ACHN (cell line): ENCODE results near the gene RASL11B.
A peak's percentile ranks its signal among the peaks of the same experiment; 100 is the strongest.

Experiments used
- DNase-seq: peaks from one replicate; pipeline ENCODE4 v3.0.0-alpha.2; 2015
- in situ Hi-C: cut with HindIII; loops from 2 replicates; pipeline ENCODE4 v1.10.0; 2017; ENCODE audit warnings: low sequenced_read_pairs, low pct_ligation_motif_present, low pct_unique_long_range_greater_than_20kb

RASL11B gene

DNA sequence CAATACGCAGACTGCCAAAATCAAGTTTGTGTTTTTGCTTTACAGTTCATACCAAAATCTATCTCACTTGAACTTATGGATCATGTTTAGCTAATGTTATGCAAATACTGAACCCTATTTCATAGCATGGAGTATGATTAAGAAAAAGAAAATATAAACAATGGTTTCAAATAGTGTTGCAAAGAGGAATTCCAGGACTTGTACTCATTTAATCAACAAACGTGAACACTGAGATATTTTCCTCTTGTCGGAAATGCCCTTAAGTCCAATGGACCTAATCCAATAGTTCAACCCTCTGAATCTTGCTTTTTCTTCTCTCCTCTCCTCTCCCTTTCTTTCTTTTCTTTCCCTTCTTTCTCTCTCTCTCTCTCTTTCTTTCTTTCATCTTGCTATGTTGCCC is 30.8 kb downstream of the RASL11B start:
- no peak for DNase-seq
- in situ Hi-C loops: no loop called here

DNA sequence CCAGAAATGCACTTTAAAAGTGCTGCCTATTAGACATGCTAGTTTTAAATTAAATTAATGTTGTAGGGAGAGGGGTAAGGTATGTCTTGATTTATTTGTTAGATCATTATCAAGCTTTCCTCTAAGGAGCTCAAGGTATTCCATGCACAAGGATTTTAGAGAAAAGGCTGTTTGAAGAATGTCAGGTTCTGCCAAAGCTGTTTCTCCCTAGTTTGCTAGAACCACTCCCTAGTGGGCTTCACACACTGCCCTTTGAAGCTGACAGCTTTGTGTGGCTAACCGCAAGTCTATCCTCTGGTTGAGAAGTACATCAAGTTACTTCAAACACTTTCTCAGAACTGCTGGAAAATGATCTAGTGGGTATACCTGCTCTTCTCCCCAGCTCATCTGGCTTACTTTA is 32.3 kb downstream of the RASL11B start:
- no peak for DNase-seq
- in situ Hi-C loops: no loop called here

DNA sequence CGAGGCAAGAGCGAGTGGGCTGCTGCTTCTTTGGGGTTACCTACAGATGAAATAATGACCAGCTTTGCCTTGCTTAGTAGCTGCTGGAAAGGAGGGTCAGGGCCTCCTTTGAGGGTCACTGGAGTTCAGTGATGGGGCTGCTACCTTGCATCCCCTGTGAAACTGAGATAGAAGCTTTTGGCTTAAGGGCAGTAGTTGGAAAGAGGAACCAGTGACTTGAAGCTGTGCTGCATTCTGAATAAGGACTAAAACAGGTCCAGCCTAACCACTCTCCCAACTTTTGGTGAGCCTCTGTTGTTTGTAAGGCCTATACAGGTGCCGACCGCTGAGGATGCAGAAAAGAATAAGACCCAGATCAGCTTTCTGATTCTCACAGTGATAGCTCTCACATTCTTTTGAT is 41.2 kb downstream of the RASL11B start:
- DNase-seq: no peak
- in situ Hi-C loops: no loop called here

DNA sequence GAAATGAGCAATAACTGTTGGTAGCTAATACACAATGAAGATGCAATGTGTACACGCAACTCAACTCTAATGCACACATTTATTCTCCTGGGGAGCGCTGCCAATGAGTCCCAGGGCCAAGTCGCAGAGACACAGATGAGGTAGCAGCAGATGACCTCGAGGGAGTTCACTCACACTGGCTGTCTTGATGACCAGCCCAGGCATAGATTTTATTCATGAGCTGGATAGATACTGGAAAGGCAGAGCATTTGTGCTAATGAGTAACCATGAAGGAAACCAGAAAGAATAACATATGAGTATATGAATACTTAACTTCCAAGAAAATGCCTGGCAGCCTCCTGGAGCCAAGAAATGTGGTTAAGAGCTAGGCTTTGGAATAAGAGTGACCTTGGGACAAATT is 42.3 kb downstream of the RASL11B start:
- in situ Hi-C loops: no loop called here
- no peak for DNase-seq

DNA sequence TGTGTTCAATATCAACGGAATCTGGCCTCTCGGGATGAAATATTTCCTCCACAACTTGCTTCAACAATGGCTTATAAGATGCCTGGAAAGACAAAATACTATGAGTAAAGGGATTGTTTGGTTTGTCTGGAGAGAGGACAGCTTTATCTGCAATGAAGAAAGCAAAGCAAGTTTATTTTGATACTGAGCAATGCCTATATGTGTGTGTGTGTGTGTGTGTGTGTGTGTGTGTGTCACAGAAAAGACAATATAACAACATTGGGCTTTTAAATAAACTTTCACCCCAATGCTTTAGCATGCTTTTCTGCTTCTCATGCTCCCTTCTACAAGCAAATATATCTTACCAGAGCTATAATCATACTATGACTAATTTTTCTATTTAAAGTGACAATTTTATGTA is 45.4 kb downstream of the RASL11B start:
- in situ Hi-C loops: no loop called here
- no peak for DNase-seq

DNA sequence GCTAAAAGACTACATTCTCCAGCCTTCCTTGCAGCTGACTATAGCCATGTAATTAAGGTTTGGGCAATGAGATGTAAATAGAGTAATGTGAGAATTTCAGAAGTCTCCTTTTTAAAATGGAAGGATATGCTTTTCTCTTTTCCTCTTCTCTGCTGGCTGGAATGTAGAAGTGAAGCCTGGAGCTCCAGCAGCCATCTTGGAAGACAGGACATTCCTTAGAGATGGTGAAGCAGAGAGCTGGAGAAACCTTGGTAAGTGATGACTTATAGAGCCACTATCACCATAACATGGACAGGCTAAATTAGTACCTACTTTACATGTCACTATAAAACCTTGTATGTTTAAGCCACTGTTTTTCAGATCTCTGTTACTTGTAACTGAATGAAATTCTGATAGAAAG is 48.0 kb downstream of the RASL11B start:
- in situ Hi-C loops: no loop called here
- DNase-seq: no peak

DNA sequence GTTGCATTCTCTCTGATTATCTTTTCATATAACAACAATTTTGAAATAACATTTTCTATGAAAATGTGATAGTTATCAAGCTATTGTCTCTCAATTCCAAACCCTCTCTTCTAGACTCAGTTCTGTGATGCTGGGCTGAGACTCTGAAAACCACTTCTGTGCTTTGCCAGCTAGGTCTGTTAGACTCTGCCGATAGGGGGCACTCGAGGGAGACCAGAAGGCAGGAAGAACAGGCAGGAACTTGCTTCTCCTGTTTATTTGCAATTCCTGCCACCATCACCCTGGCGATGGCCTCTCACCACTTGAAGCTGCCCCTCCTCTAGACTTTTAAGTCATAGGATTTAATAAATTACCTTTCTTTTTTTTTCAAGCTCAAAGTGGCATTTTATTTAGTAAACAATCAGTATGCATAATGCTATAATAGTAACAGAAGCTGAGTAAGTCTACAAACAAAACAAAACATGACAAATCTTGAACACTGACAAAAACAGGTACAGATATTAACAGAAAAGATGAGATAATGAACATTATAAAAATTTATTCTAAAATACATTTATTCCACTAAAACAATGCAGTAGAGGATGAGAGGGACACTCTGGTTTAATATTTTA is 49.7 kb downstream of the RASL11B start:
- in situ Hi-C loops: no loop called here
- peak; percentile 71 for DNase-seq

DNA sequence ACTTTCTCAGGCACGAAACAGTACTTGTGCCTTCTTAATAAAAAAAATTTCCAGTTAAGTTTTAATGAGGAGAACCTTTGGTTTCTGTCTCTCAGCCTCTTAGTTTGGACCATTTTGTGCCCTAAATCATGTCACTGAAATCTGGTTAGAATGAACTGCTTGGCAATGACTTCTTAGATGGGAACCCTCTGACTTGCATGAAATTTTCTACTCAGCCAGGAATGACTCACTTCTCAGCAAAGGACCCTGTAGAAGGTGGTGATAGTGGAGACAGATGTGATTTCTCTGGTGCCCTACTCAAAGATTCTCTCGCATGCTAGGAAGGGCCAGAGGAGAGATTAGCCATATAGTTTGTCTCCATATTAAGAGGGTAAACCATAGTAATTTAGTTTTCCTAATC is 50.5 kb downstream of the RASL11B start:
- in situ Hi-C loops: no loop called here
- no peak for DNase-seq

DNA sequence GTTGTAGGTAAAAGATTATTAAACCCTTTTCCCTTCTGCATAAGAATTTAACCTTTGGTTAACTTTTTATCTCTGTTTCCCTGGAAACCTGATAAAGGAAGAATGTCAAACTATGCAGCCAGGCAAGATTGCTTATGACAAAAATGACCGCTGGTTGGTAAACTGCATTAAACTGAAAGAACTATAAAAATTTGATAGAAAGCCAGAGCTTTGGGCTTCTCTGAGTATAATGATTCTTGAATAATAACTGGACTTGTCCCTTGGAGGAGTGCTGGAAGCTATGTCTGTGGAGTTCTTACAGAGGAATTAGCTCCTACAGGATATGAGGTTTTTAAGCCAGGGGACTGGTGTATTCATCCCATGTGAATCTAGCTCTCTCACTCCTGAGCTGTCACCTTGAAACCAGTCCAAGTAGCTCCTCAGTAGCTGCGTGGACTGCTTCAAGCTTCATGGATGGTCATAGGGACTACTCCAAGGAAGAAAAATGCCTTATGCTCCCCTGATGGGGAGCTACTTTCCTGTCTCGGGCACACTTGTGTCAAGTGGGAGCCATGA is 52.0 kb downstream of the RASL11B start:
- in situ Hi-C loops: no loop called here
- DNase-seq: no peak

DNA sequence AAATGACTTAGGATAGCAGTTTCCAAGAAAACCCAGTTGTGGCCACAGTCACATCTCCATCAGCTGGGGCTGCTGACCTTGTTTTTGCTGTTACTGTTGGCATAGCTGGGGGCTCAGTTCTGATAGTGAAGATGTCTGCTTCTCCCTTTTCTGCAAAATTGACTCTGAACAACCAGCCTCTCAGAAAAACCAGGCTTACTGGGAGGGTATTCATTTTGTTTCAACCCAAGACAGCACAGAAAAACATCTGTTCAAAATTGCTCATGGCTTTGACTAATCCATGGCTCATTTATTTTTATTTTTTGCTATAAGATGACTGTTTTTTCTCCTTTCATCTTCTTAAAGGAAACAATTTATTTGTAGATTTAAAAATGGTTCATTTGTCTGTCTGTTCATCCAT is 53.1 kb downstream of the RASL11B start:
- no peak for DNase-seq
- in situ Hi-C loops: no loop called here

DNA sequence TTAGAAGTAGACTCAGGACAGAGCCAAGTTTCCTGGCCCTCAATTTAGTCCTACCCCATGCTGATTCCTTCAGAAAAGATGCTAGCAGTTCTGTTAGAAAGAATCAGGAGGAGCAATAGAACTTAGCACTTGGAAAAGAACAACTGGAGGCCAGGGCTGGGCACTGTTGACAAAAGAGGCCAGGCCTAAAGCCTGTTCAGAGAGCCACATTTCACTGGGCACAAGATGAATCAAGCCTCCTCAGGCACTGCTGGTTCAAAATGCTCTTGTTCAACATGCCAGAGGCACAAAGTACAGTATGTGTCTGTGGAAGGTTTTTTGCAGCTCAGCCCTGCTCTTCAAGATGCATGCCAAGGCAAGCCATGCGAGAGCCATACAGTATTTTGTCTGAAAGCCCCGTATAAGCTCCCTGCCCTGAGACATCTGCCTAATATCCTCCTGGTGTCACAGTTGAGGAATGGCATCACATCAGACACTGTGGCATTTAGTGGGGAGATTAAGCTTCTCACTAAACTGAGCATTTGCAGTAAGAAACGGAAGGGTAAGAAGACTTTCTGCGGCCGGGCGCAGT is 53.7 kb downstream of the RASL11B start:
- no peak for DNase-seq
- in situ Hi-C loops: no loop called here
